ENCODE measurements around the gene KLHL24.
"Not testable (repeated sequence)": the region's sequence is repeated elsewhere in the genome, so short reads cannot be mapped to it uniquely, and the experiment has no call there.

KLHL24 gene

DNA sequence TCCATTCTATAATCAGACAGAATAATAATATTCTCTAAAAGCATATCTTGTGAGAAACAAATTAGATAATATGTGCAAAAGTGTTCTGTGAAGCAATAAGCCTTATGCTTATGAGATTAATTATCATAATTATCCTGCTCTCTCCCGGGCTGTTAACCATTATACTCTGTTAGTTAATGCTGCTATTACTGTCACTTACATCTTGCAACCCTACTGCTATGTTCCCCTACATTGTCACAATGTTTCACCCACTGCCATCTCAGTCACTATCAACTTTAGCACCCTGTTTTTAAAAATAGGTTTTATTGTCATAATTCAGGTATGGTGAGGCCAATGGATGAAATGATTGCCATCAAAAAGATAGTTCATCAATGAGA is 15.2 kb upstream of the KLHL24 start:
- TF ChIP-seq ZNF76 (tag by site-specific recombination; IDR thresholded peaks at IDR 0.05; ENCODE audit: borderline replicate concordance, low read depth) (no peak), ZNF133 (tag by site-specific recombination; IDR thresholded peaks at IDR 0.05) (no peak), SALL2 (tag by site-specific recombination; IDR thresholded peaks at IDR 0.05; ENCODE audit: borderline replicate concordance) (no peak), ZBTB20 (tag by site-specific recombination; IDR thresholded peaks at IDR 0.05) (no peak), ZNF654 (tag by site-specific recombination; IDR thresholded peaks at IDR 0.05; ENCODE audit: low read depth) (no peak), ZFHX2 (tag by site-specific recombination; conservative IDR thresholded peaks at IDR 0.05) (no peak), ZNF571 (tag by site-specific recombination; IDR thresholded peaks at IDR 0.05) (no peak), ZNF112 (tag by site-specific recombination; IDR thresholded peaks at IDR 0.05) (no peak), ZBTB21 (tag by site-specific recombination; IDR thresholded peaks at IDR 0.05) (no peak), ZNF623 (tag by site-specific recombination; IDR thresholded peaks at IDR 0.05) (no peak), ZNF518A (tag by site-specific recombination; conservative IDR thresholded peaks at IDR 0.05; ENCODE audit: low read depth) (no peak)
- TF ChIP-seq, protein P1, sequence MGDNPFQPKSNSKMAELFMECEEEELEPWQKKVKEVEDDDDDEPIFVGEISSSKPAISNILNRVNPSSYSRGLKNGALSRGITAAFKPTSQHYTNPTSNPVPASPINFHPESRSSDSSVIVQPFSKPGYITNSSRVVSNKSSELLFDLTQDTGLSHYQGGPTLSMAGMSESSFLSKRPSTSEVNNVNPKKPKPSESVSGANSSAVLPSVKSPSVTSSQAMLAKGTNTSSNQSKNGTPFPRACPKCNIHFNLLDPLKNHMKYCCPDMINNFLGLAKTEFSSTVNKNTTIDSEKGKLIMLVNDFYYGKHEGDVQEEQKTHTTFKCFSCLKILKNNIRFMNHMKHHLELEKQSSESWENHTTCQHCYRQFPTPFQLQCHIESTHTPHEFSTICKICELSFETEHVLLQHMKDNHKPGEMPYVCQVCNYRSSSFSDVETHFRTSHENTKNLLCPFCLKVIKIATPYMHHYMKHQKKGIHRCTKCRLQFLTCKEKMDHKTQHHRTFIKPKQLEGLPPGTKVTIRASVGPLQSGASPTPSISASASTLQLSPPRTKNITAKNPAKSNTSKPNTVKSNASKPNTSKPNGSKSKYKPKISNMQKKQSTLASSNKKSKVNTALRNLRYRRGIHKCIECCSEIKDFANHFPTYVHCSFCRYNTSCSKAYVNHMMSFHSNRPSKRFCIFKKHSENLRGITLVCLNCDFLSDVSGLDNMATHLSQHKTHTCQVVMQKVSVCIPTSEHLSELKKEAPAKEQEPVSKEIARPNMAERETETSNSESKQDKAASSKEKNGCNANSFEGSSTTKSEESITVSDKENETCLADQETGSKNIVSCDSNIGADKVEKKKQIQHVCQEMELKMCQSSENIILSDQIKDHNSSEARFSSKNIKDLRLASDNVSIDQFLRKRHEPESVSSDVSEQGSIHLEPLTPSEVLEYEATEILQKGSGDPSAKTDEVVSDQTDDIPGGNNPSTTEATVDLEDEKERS (tag by site-specific recombination; IDR thresholded peaks at IDR 0.05) = no peak
- no peaks in the 10 kb centered on the region for H3K36me3 ChIP-seq (ENCODE audit: control insufficient read depth in 2 of 2, insufficient read depth in 1 of 2, low read length in 2 of 2)
- no peaks in the 10 kb centered on the region for H3K9me3 ChIP-seq (ENCODE audit: control insufficient read depth, insufficient read depth, low read depth, low read length)
- no peak overlapping the region for H3K4me3 ChIP-seq (ENCODE audit: low read depth, low read length)
- POLR2A ChIA-PET = no interaction called here
- no peaks in the 10 kb centered on the region for H3K4me1 ChIP-seq (ENCODE audit: control insufficient read depth, insufficient read depth, low read length)
- H3K27ac ChIP-seq (ENCODE audit: extremely low read depth, low read depth, low read length) = no peak overlapping the region
- CTCF ChIA-PET = no interaction called here

DNA sequence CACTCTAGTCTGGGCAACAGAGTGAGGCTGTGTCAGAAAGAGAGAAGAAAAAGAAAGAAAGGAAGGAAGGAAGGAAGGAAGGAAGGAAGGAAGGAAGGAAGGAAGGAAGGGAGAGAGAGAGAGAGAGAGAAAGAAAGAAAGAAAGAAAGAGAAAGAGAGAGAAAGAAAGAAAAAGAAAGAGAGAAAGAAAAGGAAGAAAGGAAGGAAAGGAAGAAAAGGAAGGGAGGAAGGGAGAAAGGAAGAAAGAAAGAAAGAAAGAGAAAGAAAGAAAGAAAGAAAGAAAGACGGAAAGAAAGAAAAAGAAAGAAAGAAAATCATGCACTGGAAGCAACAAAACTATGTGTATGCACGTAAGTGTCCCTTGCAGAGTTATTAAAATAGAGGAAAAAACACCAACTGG is 12.9 kb upstream of the KLHL24 start:
- H3K36me3 ChIP-seq (ENCODE audit: control insufficient read depth in 2 of 2, insufficient read depth in 1 of 2, low read length in 2 of 2); H3K27ac ChIP-seq (ENCODE audit: extremely low read depth, low read depth, low read length); H3K4me3 ChIP-seq (ENCODE audit: low read depth, low read length); H3K9me3 ChIP-seq (ENCODE audit: control insufficient read depth, insufficient read depth, low read depth, low read length); H3K4me1 ChIP-seq (ENCODE audit: control insufficient read depth, insufficient read depth, low read length); POLR2A ChIA-PET: not testable (repeated sequence)
- TF ChIP-seq ZNF366 (tag by site-specific recombination; conservative IDR thresholded peaks at IDR 0.05) = peak; percentile 95
- TF ChIP-seq PRDM1 (tag by site-specific recombination; IDR thresholded peaks at IDR 0.05) = peak; percentile 86
- CTCF ChIA-PET = interaction anchor here (0.8 kb wide), 1 partner anchor 145 kb away, joined by 3 read pairs; no protein-coding TSS in a partner anchor

All from HEK293 (cell line).